HepG2 (cell line): ENCODE results near the gene ARFGEF2. TPM values are rescaled to one million over a fixed set of nuclear protein-coding genes. Genes with fewer than 3 reads are reported as not detected.
A peak's percentile ranks its signal among the peaks of the same experiment; 100 is the strongest.

Experiments
- ARNT2 ChIP-seq: sonication (generic); formaldehyde crosslinking; IDR thresholded peaks from 2 replicates; pipeline ENCODE4 v1.8.0; 2022; ENCODE audit warnings: mild to moderate bottlenecking, low read depth, missing genetic modification reagents, moderate library complexity
- CREB1 ChIP-seq, 2 experiments: fragments of 450-650 bp in 1 of 2; IDR thresholded peaks; 2 replicates each; pipeline ENCODE4 v1.6.1; 2016 to 2017; ENCODE audit warnings: control low read depth in 1 of 2, mild to moderate bottlenecking in 1 of 2, missing compliant biosample characterization in 1 of 2, missing genetic modification characterization in 1 of 2
- DRAP1 ChIP-seq: IDR thresholded peaks from 2 replicates; pipeline ENCODE4 v1.6.1; 2016; ENCODE audit warnings: missing genetic modification reagents, missing compliant biosample characterization
- ELF4 ChIP-seq: sonication (generic); formaldehyde crosslinking; IDR thresholded peaks from 2 replicates; pipeline ENCODE4 v1.5.0; 2020; ENCODE audit warnings: missing genetic modification reagents, mild to moderate bottlenecking, moderate library complexity, borderline replicate concordance
- MIXL1 ChIP-seq: IDR thresholded peaks from 2 replicates; pipeline ENCODE4 v1.6.1; 2016
- PHF8 ChIP-seq: sonication (generic); formaldehyde crosslinking; IDR thresholded peaks from 2 replicates; pipeline ENCODE4 v1.5.0; 2020; ENCODE audit warnings: missing genetic modification reagents
- RAD21 ChIP-seq: fragments of 450-650 bp; formaldehyde crosslinking; IDR thresholded peaks from 2 replicates; pipeline ENCODE4 v1.5.0; 2020; ENCODE audit warnings: mild to moderate bottlenecking
- SCMH1 ChIP-seq: sonication (generic); formaldehyde crosslinking; IDR thresholded peaks from 2 replicates; pipeline ENCODE4 v1.9.0; 2021; ENCODE audit warnings: missing genetic modification reagents, mild to moderate bottlenecking, borderline replicate concordance
- SOX6 ChIP-seq, 2 experiments: fragments of 450-650 bp in 1 of 2; sonication (generic) in 1 of 2; formaldehyde crosslinking in 1 of 2; IDR thresholded peaks; 2 replicates each; pipeline versions ENCODE4 v1.4.0 to v1.6.1; 2017 to 2020; ENCODE audit warnings: antibody characterized with exemption in 1 of 2, mild to moderate bottlenecking in 1 of 2, missing genetic modification reagents in 1 of 2
- STAG1 ChIP-seq: sonication (generic); formaldehyde crosslinking; IDR thresholded peaks from 2 replicates; pipeline ENCODE4 v1.4.0; 2020; ENCODE audit warnings: missing genetic modification reagents
- XRCC5 ChIP-seq: fragments of 200-400 bp; formaldehyde crosslinking; optimal IDR thresholded peaks from 2 replicates; pipeline ENCODE3; 2017; ENCODE audit warnings: mild to moderate bottlenecking, low read length
- ZNF12 ChIP-seq: sonication (generic); formaldehyde crosslinking; IDR thresholded peaks from 2 replicates; pipeline ENCODE4 v1.5.0; 2020; ENCODE audit warnings: missing genetic modification reagents
- ZNF17 ChIP-seq: sonication (generic); formaldehyde crosslinking; IDR thresholded peaks from 2 replicates; pipeline ENCODE4 v1.5.0; 2020; ENCODE audit warnings: mild to moderate bottlenecking, missing genetic modification reagents
- ZNF430 ChIP-seq: sonication (generic); formaldehyde crosslinking; IDR thresholded peaks from 2 replicates; pipeline ENCODE4 v1.9.0; 2021; ENCODE audit warnings: mild to moderate bottlenecking, missing genetic modification reagents
- ZNF432 ChIP-seq: sonication (generic); formaldehyde crosslinking; IDR thresholded peaks from 2 replicates; pipeline ENCODE4 v1.5.0; 2020; ENCODE audit warnings: missing genetic modification reagents, mild to moderate bottlenecking, borderline replicate concordance
- ZNF703 ChIP-seq: sonication (generic); formaldehyde crosslinking; IDR thresholded peaks from 2 replicates; pipeline ENCODE4 v1.5.1; 2020; ENCODE audit warnings: missing genetic modification reagents, mild to moderate bottlenecking, moderate library complexity, borderline replicate concordance
- ZNF770 ChIP-seq: sonication (generic); formaldehyde crosslinking; IDR thresholded peaks from 2 replicates; pipeline ENCODE4 v1.5.0; 2020; ENCODE audit warnings: mild to moderate bottlenecking, missing genetic modification reagents
- polyA plus RNA-seq, 8 experiments: library from polyadenylated mRNA; depleted of rRNA in 3 of 8; stranded (reverse) in 7 of 8; unstranded in 1 of 8; fragments of >200 nt; fragmentation: Illumina TruSeq in 4 of 8; extraction: Trizol in 4 of 8; gene quantifications; 2 replicates each; pipeline versions ENCODE4 v1.2.1 to v1.2.3, GENCODE V29; 2011 to 2016; ENCODE audit warnings: low read depth in 4 of 8, missing spikeins in 1 of 8, mixed read lengths in 1 of 8; ENCODE audit not compliant: insufficient read depth in 1 of 8
- total RNA-seq, 5 experiments: library from RNA; depleted of rRNA; stranded (reverse); fragments of >200 nt; fragmentation: Illumina TruSeq; extraction: Trizol; gene quantifications; 2 replicates each; pipeline ENCODE4 v1.2.3, GENCODE V29; 2016; ENCODE audit warnings: low read depth in 1 of 5
- TF ChIP-seq, protein P1 (sequence below): sonication (generic); formaldehyde crosslinking; IDR thresholded peaks from 2 replicates; pipeline ENCODE4 v1.8.0; 2022; ENCODE audit warnings: mild to moderate bottlenecking, missing genetic modification reagents
- TF ChIP-seq, protein P2 (sequence below): sonication (generic); formaldehyde crosslinking; IDR thresholded peaks from 2 replicates; pipeline ENCODE4 v1.5.1; 2020; ENCODE audit warnings: mild to moderate bottlenecking, moderate library complexity, missing genetic modification reagents
- TF ChIP-seq, protein P3 (sequence below): IDR thresholded peaks from 2 replicates; pipeline ENCODE4 v1.4.0; 2020; ENCODE audit warnings: mild to moderate bottlenecking, missing genetic modification reagents

ARFGEF2 gene
- total and polyA plus RNA-seq, 2 of the 13 experiments (the other 11 are each of a cell fraction or from before 2014, with no cell fraction given), result 44.0 to 60.8 TPM

DNA sequence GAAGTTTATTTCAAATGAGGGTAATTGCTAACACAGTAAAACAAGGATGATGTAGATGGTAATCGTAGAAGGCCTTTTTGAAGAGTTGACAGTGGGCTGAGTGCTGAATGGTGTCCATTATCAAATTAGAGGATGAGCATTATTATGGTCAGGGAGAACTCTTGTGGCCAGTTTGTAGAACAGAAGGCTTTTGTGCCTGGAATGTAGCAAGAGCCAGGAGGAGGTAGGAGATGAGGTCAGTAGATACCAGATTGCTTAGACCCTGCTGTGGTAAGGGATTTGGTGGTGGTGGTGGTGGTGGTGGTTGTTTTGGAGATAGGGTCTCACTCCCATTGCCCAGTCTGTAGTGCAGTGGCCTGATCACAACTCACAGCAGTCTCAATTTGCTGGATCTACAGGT, 130.8 kb downstream of the ARFGEF2 start (continued):
- TF ChIP-seq, protein P1, sequence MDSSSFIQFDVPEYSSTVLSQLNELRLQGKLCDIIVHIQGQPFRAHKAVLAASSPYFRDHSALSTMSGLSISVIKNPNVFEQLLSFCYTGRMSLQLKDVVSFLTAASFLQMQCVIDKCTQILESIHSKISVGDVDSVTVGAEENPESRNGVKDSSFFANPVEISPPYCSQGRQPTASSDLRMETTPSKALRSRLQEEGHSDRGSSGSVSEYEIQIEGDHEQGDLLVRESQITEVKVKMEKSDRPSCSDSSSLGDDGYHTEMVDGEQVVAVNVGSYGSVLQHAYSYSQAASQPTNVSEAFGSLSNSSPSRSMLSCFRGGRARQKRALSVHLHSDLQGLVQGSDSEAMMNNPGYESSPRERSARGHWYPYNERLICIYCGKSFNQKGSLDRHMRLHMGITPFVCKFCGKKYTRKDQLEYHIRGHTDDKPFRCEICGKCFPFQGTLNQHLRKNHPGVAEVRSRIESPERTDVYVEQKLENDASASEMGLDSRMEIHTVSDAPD (CRISPR knock-in tag), result peak; percentile 75
- TF ChIP-seq ELF4 (CRISPR knock-in tag) (no peak), ZNF12 (CRISPR knock-in tag) (no peak), ZNF703 (no peak), ZNF432 (CRISPR knock-in tag) (no peak), CREB1 (IDR thresholded peaks at IDR 0.05) (no peak), CREB1 (CRISPR knock-in tag; IDR thresholded peaks at IDR 0.05) (0 out of 2 replicates have a peak, but pooled peaks have one; percentile 18), PHF8 (CRISPR knock-in tag) (no peak), ZNF770 (CRISPR knock-in tag) (no peak), STAG1 (peak; percentile 49), SCMH1 (CRISPR knock-in tag) (no peak), ZNF430 (CRISPR knock-in tag) (no peak), SOX6 (IDR thresholded peaks at IDR 0.05) (no peak), SOX6 (CRISPR knock-in tag; IDR thresholded peaks at IDR 0.05) (0 out of 2 replicates have a peak, but pooled peaks have one; percentile 10), RAD21 (peak; percentile 34), MIXL1 (CRISPR knock-in tag) (0 out of 2 replicates have a peak, but pooled peaks have one; percentile 51), DRAP1 (CRISPR knock-in tag) (peak; percentile 13; the same call in 1 of the 2 replicates), XRCC5 (peak; percentile 50), ZNF17 (CRISPR knock-in tag) (no peak), ARNT2 (CRISPR knock-in tag) (0 out of 2 replicates have a peak, but pooled peaks have one; percentile 39)
- TF ChIP-seq, protein P2, sequence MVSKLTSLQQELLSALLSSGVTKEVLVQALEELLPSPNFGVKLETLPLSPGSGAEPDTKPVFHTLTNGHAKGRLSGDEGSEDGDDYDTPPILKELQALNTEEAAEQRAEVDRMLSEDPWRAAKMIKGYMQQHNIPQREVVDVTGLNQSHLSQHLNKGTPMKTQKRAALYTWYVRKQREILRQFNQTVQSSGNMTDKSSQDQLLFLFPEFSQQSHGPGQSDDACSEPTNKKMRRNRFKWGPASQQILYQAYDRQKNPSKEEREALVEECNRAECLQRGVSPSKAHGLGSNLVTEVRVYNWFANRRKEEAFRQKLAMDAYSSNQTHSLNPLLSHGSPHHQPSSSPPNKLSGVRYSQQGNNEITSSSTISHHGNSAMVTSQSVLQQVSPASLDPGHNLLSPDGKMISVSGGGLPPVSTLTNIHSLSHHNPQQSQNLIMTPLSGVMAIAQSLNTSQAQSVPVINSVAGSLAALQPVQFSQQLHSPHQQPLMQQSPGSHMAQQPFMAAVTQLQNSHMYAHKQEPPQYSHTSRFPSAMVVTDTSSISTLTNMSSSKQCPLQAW, result peak; percentile 65; the same call in 1 of the 2 replicates
- TF ChIP-seq, protein P3, sequence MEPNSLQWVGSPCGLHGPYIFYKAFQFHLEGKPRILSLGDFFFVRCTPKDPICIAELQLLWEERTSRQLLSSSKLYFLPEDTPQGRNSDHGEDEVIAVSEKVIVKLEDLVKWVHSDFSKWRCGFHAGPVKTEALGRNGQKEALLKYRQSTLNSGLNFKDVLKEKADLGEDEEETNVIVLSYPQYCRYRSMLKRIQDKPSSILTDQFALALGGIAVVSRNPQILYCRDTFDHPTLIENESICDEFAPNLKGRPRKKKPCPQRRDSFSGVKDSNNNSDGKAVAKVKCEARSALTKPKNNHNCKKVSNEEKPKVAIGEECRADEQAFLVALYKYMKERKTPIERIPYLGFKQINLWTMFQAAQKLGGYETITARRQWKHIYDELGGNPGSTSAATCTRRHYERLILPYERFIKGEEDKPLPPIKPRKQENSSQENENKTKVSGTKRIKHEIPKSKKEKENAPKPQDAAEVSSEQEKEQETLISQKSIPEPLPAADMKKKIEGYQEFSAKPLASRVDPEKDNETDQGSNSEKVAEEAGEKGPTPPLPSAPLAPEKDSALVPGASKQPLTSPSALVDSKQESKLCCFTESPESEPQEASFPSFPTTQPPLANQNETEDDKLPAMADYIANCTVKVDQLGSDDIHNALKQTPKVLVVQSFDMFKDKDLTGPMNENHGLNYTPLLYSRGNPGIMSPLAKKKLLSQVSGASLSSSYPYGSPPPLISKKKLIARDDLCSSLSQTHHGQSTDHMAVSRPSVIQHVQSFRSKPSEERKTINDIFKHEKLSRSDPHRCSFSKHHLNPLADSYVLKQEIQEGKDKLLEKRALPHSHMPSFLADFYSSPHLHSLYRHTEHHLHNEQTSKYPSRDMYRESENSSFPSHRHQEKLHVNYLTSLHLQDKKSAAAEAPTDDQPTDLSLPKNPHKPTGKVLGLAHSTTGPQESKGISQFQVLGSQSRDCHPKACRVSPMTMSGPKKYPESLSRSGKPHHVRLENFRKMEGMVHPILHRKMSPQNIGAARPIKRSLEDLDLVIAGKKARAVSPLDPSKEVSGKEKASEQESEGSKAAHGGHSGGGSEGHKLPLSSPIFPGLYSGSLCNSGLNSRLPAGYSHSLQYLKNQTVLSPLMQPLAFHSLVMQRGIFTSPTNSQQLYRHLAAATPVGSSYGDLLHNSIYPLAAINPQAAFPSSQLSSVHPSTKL (CRISPR knock-in tag), result peak; percentile 23; the same call in 1 of the 2 replicates
